B cell (primary cell): ENCODE data around the gene NOL4L. TPM values are rescaled to one million over a fixed set of nuclear protein-coding genes. Genes with fewer than 3 reads are reported as not detected.

ENCODE experiments used
- ATAC-seq: fragments of 200-7000 bp; cut with Tn5 transposase; one replicate; pipeline ENCODE4 v1.10.0; 2021; ENCODE audit warnings: low read depth, mild to moderate bottlenecking, moderate number of reproducible peaks, moderate library complexity
- CTCF ChIA-PET: fragments of 350-600 bp; sonication (Branson Sonifier 250); formaldehyde crosslinking; loops from one replicate; lab custom pipeline; 2021; ENCODE audit warnings: antibody characterized with exemption, inconsistent platforms; lab: Charles Lee
- POLR2A ChIA-PET: fragments of 350-600 bp; sonication (Branson Sonifier 250); formaldehyde crosslinking; loops from one replicate; lab custom pipeline; 2021; ENCODE audit warnings: antibody characterized with exemption; lab: Charles Lee
- DNase-seq: peaks from one replicate; pipeline ENCODE4 v3.0.0; 2013
- H2AFZ ChIP-seq: 2 replicates; pipeline ENCODE4 v1.6.1; 2012; ENCODE audit warnings: mild to moderate bottlenecking, low read depth, low read length; ENCODE audit not compliant: insufficient read depth, poor library complexity, severe bottlenecking
- H3K27ac ChIP-seq, 2 donors: 1 replicate in 1 of 2; 2 replicates in 1 of 2; pipeline ENCODE4 v1.5.1; 2012 to 2013; ENCODE audit warnings: low read length in 2 of 2, mild to moderate bottlenecking in 2 of 2, moderate library complexity in 1 of 2
- H3K27me3 ChIP-seq, 4 experiments: fragments of 200-600 bp in 1 of 4; sonication (generic) in 1 of 4; replicated peaks in 1 of 4; 1 replicate in 2 of 4; 2 replicates in 2 of 4; pipeline versions ENCODE4 v1.6.1 to v1.7.0; 2013 to 2016; ENCODE audit warnings: low read length in 3 of 4, mild to moderate bottlenecking in 2 of 4, mixed read lengths in 1 of 4, moderate library complexity in 1 of 4; ENCODE audit not compliant: insufficient read depth in 4 of 4, control insufficient read depth in 3 of 4; ENCODE audit errors: control extremely low read depth in 1 of 4
- H3K36me3 ChIP-seq, 2 experiments: replicated peaks in 1 of 2; 1 replicate in 1 of 2; 2 replicates in 1 of 2; pipeline versions ENCODE4 v1.6.1 to v1.7.1; 2013; ENCODE audit warnings: low read length in 1 of 2; ENCODE audit not compliant: insufficient read depth in 2 of 2, control insufficient read depth in 1 of 2; ENCODE audit errors: control extremely low read depth in 1 of 2, extremely low read depth in 1 of 2
- H3K4me1 ChIP-seq, 2 donors: fragments of 200-600 bp in 1 of 2; sonication (generic) in 1 of 2; 1 replicate in 1 of 2; 2 replicates in 1 of 2; pipeline versions ENCODE4 v1.5.1 to v1.6.1; 2013 to 2017; ENCODE audit warnings: low read length in 2 of 2; ENCODE audit not compliant: control insufficient read depth in 2 of 2, insufficient read depth in 2 of 2
- H3K4me2 ChIP-seq: replicated peaks from 2 replicates; pipeline ENCODE3; 2012; ENCODE audit warnings: mild to moderate bottlenecking, low read depth, low read length; ENCODE audit not compliant: poor library complexity, severe bottlenecking
- H3K4me3 ChIP-seq, 5 experiments: fragments of 200-600 bp in 1 of 5; sonication (generic) in 1 of 5; 1 replicate in 3 of 5; 2 replicates in 2 of 5; pipeline versions ENCODE4 v1.5.1 to v1.7.0; 2011 to 2016; ENCODE audit warnings: low read length in 4 of 5, mild to moderate bottlenecking in 4 of 5, low read depth in 2 of 5, control low read depth in 1 of 5, moderate library complexity in 1 of 5; ENCODE audit not compliant: insufficient read depth in 1 of 5; ENCODE audit errors: control extremely low read depth in 1 of 5, extremely low read depth in 1 of 5
- H3K79me2 ChIP-seq: fragments of 200-600 bp; sonication (generic); one replicate; pipeline ENCODE4 v1.6.0; 2016; ENCODE audit warnings: low read length; ENCODE audit not compliant: control insufficient read depth, insufficient read depth
- H3K9ac ChIP-seq: fragments of 200-600 bp; sonication (generic); 2 replicates; pipeline ENCODE4 v1.6.1; 2017; ENCODE audit warnings: mild to moderate bottlenecking, low read length, moderate library complexity
- H3K9me3 ChIP-seq, 3 donors: one replicate each; pipeline versions ENCODE4 v1.6.1 to v1.7.1; 2013; ENCODE audit warnings: low read length in 2 of 3; ENCODE audit not compliant: control insufficient read depth in 2 of 3, insufficient read depth in 1 of 3; ENCODE audit errors: control extremely low read depth in 1 of 3
- H4K20me1 ChIP-seq: 2 replicates; pipeline ENCODE4 v1.6.0; 2012; ENCODE audit warnings: mild to moderate bottlenecking, low read length; ENCODE audit not compliant: insufficient read depth, control insufficient read depth, poor library complexity, severe bottlenecking
- H3K27ac Mint-ChIP-seq: one replicate; pipeline ENCODE4 v1.8.0; 2021; ENCODE audit warnings: mixed read lengths
- H3K27me3 Mint-ChIP-seq: one replicate; pipeline ENCODE4 v1.8.0; 2021; ENCODE audit warnings: mixed read lengths
- H3K4me1 Mint-ChIP-seq: one replicate; pipeline ENCODE4 v1.8.0; 2021; ENCODE audit warnings: mixed read lengths
- H3K4me3 Mint-ChIP-seq: one replicate; pipeline ENCODE4 v1.8.0; 2021; ENCODE audit warnings: mixed read lengths
- H3K9me3 Mint-ChIP-seq: one replicate; pipeline ENCODE4 v1.8.0; 2022; ENCODE audit warnings: mixed read lengths; ENCODE audit not compliant: insufficient read depth
- EZH2 ChIP-seq: IDR thresholded peaks from 2 replicates; pipeline ENCODE4 v1.6.1; 2012; ENCODE audit warnings: borderline replicate concordance, low read depth, mild to moderate bottlenecking, moderate library complexity, low read length; ENCODE audit not compliant: insufficient read depth, poor library complexity, severe bottlenecking
- WGBS: methylation state at CpG from one replicate; pipeline ENCODE4 v1.1.5; 2013; ENCODE audit warnings: missing lambda C conversion rate; ENCODE audit not compliant: insufficient coverage; 5-methylcytosine and 5-hydroxymethylcytosine counted together
- intact Hi-C: fragments of 100-400 bp; cut with micrococcal nuclease; formaldehyde crosslinking; loops from one replicate; pipeline ENCODE4 v1.10.0; 2022
- polyA plus RNA-seq: library from polyadenylated mRNA; depleted of rRNA; stranded (reverse); fragments of >200 nt; gene quantifications from 2 replicates; pipeline ENCODE4 v1.2.3, GENCODE V29; 2012
- total RNA-seq, 2 donors: library from RNA; stranded (reverse); fragments of 120-200 nt in 1 of 2; gene quantifications; 1 replicate in 1 of 2; 2 replicates in 1 of 2; pipeline versions ENCODE4 v1.2.3 to v1.2.4, GENCODE V29; 2013 to 2022
- TF ChIP-seq, protein P1 (sequence below): fragments of 200-600 bp; IDR thresholded peaks from one replicate; pipeline ENCODE4 v1.8.0; 2022; ENCODE audit warnings: antibody characterized with exemption, mild to moderate bottlenecking

NOL4L gene
- total and polyA plus RNA-seq, 2 donors (not counting 1 experiment from before 2014, with no cell fraction given): 6.5 to 7.9 TPM

DNA sequence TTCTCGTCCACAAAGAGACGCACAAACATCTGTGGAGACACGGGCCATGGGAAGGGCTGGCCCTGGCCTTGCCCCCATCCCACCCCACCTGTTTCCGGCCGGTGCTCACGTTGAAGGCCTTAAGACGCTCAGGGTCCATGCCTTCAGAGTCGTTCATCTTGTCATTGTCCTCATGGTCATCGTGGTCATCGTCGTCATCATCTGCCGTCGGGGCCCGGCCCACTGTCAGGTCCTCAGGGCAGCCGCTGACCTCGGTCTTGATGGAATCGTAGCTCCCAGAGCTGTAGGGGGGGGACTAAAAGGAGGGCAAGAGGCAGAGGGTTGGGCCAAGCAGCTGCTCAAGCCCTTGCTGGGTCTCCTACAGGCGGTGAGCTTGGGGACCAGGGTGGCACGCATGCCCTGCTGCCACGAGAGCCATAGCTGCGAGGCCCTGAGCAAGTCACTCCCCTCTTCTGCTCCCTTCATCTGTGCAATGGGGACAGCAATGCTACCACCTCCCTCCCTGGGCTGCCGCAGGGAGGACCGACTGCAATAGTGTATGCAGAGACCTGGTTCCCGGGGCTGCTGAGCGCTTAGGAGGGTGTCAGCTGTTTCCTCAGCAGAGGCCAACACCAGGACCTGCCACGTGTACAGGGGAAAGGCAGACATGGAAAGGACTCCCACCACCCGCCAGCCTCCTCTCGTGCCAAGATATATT is 131.5 kb downstream of the NOL4L start:
- Histone ChIP-seq H4K20me1 (no peaks in the 10 kb centered on the region), H3K4me3 (no peak overlapping the region), H2AFZ (no peak overlapping the region), H3K4me1 (peaks cover 0 to 13% of the 10 kb centered on the region in 2 donors), H3K9me3 (no peaks in the 10 kb centered on the region), H3K36me3 (peaks cover 0 to 5% of the 10 kb centered on the region in 2 experiments), H3K27me3 (no peaks in the 10 kb centered on the region), H3K9ac (no peak overlapping the region), H3K27ac (no peak overlapping the region), H3K79me2 (no peaks in the 10 kb centered on the region), H3K4me2 (no peak overlapping the region)
- Mint-ChIP-seq H3K27ac (no peak overlapping the region), H3K9me3 (no peaks in the 10 kb centered on the region), H3K27me3 (no peaks in the 10 kb centered on the region), H3K4me3 (no peak overlapping the region), H3K4me1 (peaks cover 19% of the 10 kb centered on the region)
- intact Hi-C loops: no loop called here
- ATAC-seq (no peak), DNase-seq (no peak)
- CTCF ChIA-PET: interaction anchor here (0.7 to 1.2 kb wide), 2 partner anchors 9 to 12 kb away, joined by 3 to 4 read pairs; no protein-coding TSS in a partner anchor
- TF ChIP-seq, protein P1, sequence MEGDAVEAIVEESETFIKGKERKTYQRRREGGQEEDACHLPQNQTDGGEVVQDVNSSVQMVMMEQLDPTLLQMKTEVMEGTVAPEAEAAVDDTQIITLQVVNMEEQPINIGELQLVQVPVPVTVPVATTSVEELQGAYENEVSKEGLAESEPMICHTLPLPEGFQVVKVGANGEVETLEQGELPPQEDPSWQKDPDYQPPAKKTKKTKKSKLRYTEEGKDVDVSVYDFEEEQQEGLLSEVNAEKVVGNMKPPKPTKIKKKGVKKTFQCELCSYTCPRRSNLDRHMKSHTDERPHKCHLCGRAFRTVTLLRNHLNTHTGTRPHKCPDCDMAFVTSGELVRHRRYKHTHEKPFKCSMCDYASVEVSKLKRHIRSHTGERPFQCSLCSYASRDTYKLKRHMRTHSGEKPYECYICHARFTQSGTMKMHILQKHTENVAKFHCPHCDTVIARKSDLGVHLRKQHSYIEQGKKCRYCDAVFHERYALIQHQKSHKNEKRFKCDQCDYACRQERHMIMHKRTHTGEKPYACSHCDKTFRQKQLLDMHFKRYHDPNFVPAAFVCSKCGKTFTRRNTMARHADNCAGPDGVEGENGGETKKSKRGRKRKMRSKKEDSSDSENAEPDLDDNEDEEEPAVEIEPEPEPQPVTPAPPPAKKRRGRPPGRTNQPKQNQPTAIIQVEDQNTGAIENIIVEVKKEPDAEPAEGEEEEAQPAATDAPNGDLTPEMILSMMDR: no peak
- TF ChIP-seq EZH2: no peak
- POLR2A ChIA-PET: no interaction called here
- 74% methylated on average over 26 of the region's 28 CpGs for WGBS

DNA sequence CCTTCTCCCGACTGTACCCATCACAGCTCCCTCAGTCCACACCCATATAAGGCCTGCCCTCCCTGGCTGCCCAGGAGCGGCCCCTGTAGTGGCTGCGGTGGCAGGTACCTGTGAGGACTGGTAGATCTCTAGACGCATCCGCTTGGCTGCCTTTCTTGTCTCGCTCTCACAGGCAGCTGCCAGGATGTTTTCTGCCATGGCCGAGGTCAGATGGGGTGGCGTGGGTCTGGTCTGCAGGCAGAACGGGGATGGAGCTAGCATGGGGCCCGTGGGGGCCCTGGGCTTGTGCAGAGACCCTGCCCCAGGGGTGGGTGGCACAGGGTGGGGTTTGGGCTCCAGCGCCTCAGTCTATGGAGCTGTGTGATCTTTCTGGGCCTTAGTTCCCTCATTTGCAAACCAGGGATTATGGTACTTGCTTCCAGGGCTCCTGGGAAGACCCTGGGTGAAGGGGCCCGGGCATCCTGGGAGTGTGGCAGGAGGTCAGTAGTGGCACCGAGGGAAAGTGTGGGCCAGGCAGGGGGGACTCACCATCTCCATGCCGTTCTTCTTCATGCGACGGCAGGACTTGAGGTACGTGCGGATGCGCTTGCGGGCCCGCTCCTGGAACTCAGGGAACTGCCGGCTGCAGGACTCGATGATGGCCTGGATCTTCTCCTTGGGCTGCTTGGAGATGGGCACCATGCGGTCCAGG is 132.2 kb downstream of the NOL4L start:
- Histone ChIP-seq H3K27ac (no peak overlapping the region), H3K36me3 (peaks cover 0 to 5% of the 10 kb centered on the region in 2 experiments), H3K4me3 (no peak overlapping the region), H3K27me3 (no peaks in the 10 kb centered on the region), H3K4me2 (no peak overlapping the region), H4K20me1 (no peaks in the 10 kb centered on the region), H3K9ac (no peak overlapping the region), H3K4me1 (peaks cover 0 to 12% of the 10 kb centered on the region in 2 donors), H3K9me3 (no peaks in the 10 kb centered on the region), H2AFZ (no peak overlapping the region), H3K79me2 (no peaks in the 10 kb centered on the region)
- TF ChIP-seq EZH2: no peak
- TF ChIP-seq, protein P1: no peak
- H3K27me3 Mint-ChIP-seq: no peaks in the 10 kb centered on the region
- no peak overlapping the region for H3K27ac Mint-ChIP-seq
- peaks cover 13% of the 10 kb centered on the region for H3K4me1 Mint-ChIP-seq
- ChIA-PET POLR2A (no interaction called here), CTCF (interaction anchor here (0.7 kb wide), 1 partner anchor 33 kb away, joined by 3 read pairs; no protein-coding TSS in a partner anchor)
- no peak overlapping the region for H3K4me3 Mint-ChIP-seq
- intact Hi-C loops: no loop called here
- ATAC-seq (no peak), DNase-seq (no peak)
- H3K9me3 Mint-ChIP-seq: no peaks in the 10 kb centered on the region
- 96% methylated on average over 24 of the region's 24 CpGs for WGBS
